Erythroblast (primary cell): ENCODE data around the gene HSF2BP.

Experiments used
- GATA1 ChIP-seq: IDR thresholded peaks from 2 replicates; pipeline ENCODE4 v1.6.1; 2011; ENCODE audit warnings: low read depth, mild to moderate bottlenecking, control low read depth, low read length, moderate library complexity
- POLR2A ChIP-seq: IDR thresholded peaks from 2 replicates; pipeline ENCODE4 v1.6.1; 2011; ENCODE audit warnings: mild to moderate bottlenecking, low read length

DNA sequence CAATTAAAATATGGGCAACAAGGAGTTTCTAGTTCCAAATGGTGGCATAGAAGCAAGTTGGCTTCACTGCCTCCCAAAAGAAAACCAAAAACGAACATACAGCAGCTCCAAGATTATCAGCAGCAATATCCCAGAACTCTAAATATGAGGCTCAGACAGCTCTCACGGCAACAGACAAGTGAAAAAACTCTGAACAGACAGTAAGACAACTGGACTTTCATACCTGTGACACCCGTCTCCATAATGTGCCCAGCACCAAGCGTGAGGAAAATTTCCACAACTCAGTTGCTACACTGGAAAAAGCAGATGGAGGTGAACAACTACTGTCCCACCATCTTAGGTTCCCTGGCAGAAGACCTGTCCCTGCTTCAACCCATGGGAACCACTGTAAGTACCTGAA, 39.9 kb downstream of the HSF2BP start:
- TF ChIP-seq POLR2A (no peak), GATA1 (no peak)
